HG03103 (cell line): Measurements from ENCODE around the gene OR12D1.

Source experiments
- ATAC-seq: cut with Tn5 transposase; IDR thresholded peaks from one replicate; pipeline ENCODE4 v1.9.1; 2021; ENCODE audit warnings: low read depth; ENCODE audit not compliant: unreplicated experiment

Gene OR12D1

GRCh38 chr6:29462022-29462421 is 47.3 kb downstream of the OR12D1 start:
- no peak for ATAC-seq

GRCh38 chr6:29465279-29465678 is 50.6 kb downstream of the OR12D1 start:
- ATAC-seq, result no peak

- ATAC-seq, result no peak
These were observed 51.1 kb downstream of the OR12D1 start for GRCh38 chr6:29465801-29466200.

GRCh38 chr6:29466241-29466640 is 51.5 kb downstream of the OR12D1 start:
- ATAC-seq, result no peak
